PC-9 (cell line): ENCODE data around the gene NUP205. TPM values are rescaled to one million over a fixed set of nuclear protein-coding genes. Genes with fewer than 3 reads are reported as not detected.

ENCODE experiments used
- BruUV-seq: library from RNA; stranded (reverse); fragments of 400-500 nt; replicated peaks from 2 replicates; lab custom pipeline; 2021; lab: Mats Ljungman, UMichigan
- CTCF ChIA-PET: fragments of 300-600 bp; sonication (Branson Sonifier 250); formaldehyde crosslinking; loops from one replicate; lab custom pipeline; 2022; ENCODE audit warnings: antibody characterized with exemption; lab: Charles Lee
- POLR2A ChIA-PET: fragments of 300-600 bp; sonication (Branson Sonifier 250); formaldehyde crosslinking; loops from one replicate; lab custom pipeline; 2022; ENCODE audit warnings: antibody characterized with exemption; ENCODE audit not compliant: unreplicated experiment; lab: Charles Lee
- DNase-seq, 2 experiments: peaks; one replicate each; pipeline versions ENCODE4 v3.0.0 to v3.0.0-alpha.2; 2015 to 2022; ENCODE audit warnings: mixed read lengths in 1 of 2
- H2AFZ ChIP-seq: fragments of 200-600 bp; sonication (generic); 2 replicates; pipeline ENCODE4 v1.8.1; 2017; ENCODE audit warnings: antibody characterized with exemption
- H3F3A ChIP-seq: fragments of 200-600 bp; sonication (generic); 2 replicates; pipeline ENCODE4 v1.8.1; 2017; ENCODE audit warnings: antibody characterized with exemption, mild to moderate bottlenecking, low read depth; ENCODE audit not compliant: insufficient read depth
- H3K27ac ChIP-seq: fragments of 200-600 bp; sonication (generic); 2 replicates; pipeline ENCODE4 v1.6.1; 2016; ENCODE audit warnings: mixed run types
- H3K27me3 ChIP-seq: fragments of 200-600 bp; sonication (generic); 2 replicates; pipeline ENCODE4 v1.6.1; 2016; ENCODE audit warnings: low read depth, mixed run types; ENCODE audit not compliant: insufficient read depth
- H3K36me3 ChIP-seq: fragments of 200-600 bp; sonication (generic); 2 replicates; pipeline ENCODE4 v1.6.1; 2016; ENCODE audit warnings: low read depth, mixed run types
- H3K4me1 ChIP-seq: fragments of 200-600 bp; sonication (generic); replicated peaks from 2 replicates; pipeline ENCODE4 v1.6.1; 2016; ENCODE audit warnings: mixed run types; ENCODE audit not compliant: insufficient read depth
- H3K4me2 ChIP-seq: fragments of 200-600 bp; sonication (generic); 2 replicates; pipeline ENCODE4 v1.6.1; 2017; ENCODE audit warnings: mixed run types
- H3K4me3 ChIP-seq: fragments of 200-600 bp; sonication (generic); 2 replicates; pipeline ENCODE4 v1.6.1; 2016; ENCODE audit warnings: mixed run types
- H3K79me2 ChIP-seq: fragments of 200-600 bp; sonication (generic); 2 replicates; pipeline ENCODE4 v1.6.1; 2017; ENCODE audit warnings: low read depth, mixed run types
- H3K9me2 ChIP-seq: fragments of 200-600 bp; sonication (generic); 2 replicates; pipeline ENCODE4 v1.8.1; 2017; ENCODE audit warnings: mild to moderate bottlenecking; ENCODE audit not compliant: insufficient read depth
- H3K9me3 ChIP-seq: fragments of 200-600 bp; sonication (generic); 2 replicates; pipeline ENCODE4 v1.8.1; 2016; ENCODE audit warnings: low read depth; ENCODE audit not compliant: insufficient read depth
- H4K20me1 ChIP-seq: fragments of 200-600 bp; sonication (generic); 2 replicates; pipeline ENCODE4 v1.8.1; 2017; ENCODE audit not compliant: insufficient read depth
- CTCF ChIP-seq: fragments of 200-600 bp; sonication (generic); conservative IDR thresholded peaks from 2 replicates; pipeline ENCODE4 v1.6.1; 2017; ENCODE audit warnings: mixed run types, antibody characterized with exemption, mild to moderate bottlenecking, moderate library complexity
- EZH2 ChIP-seq: fragments of 200-600 bp; sonication (generic); IDR thresholded peaks from 2 replicates; pipeline ENCODE4 v1.8.0; 2017; ENCODE audit warnings: antibody characterized with exemption, low read depth
- intact Hi-C: fragments of 100-400 bp; cut with micrococcal nuclease; formaldehyde crosslinking; loops from one replicate; pipeline ENCODE4 v1.10.0; 2022; ENCODE audit not compliant: unreplicated experiment
- total RNA-seq: library from RNA; stranded (reverse); gene quantifications from 2 replicates; pipeline ENCODE4 v1.2.3, GENCODE V29; 2021

NUP205 gene
- total RNA-seq, 1 experiment from 2014 or later: 108 TPM

GRCh38 chr7:135512135-135512887, 45.4 kb upstream of the NUP205 start:
- Histone ChIP-seq H3K79me2 (peaks cover 25% of the 10 kb centered on the region), H3K9me2 (no peaks in the 10 kb centered on the region), H3K4me3 (no peak overlapping the region), H3F3A (peaks cover 9% of the 10 kb centered on the region; the same call in 1 of the 2 replicates), H4K20me1 (peaks cover 14% of the 10 kb centered on the region), H3K4me2 (no peak overlapping the region), H3K36me3 (no peaks in the 10 kb centered on the region), H3K27ac (peak overlapping the region; percentile 54), H3K4me1 (peaks cover 22% of the 10 kb centered on the region), H3K9me3 (no peaks in the 10 kb centered on the region), H3K27me3 (no peaks in the 10 kb centered on the region), H2AFZ (no peak overlapping the region)
- intact Hi-C loops: no loop called here
- BruUV-seq: no TSS peak
- POLR2A ChIA-PET: no interaction called here
- TF ChIP-seq EZH2 (no peak), CTCF (peak; percentile 81)
- DNase-seq: peak; percentile 33 to 77
- CTCF ChIA-PET: no interaction called here

DNA sequence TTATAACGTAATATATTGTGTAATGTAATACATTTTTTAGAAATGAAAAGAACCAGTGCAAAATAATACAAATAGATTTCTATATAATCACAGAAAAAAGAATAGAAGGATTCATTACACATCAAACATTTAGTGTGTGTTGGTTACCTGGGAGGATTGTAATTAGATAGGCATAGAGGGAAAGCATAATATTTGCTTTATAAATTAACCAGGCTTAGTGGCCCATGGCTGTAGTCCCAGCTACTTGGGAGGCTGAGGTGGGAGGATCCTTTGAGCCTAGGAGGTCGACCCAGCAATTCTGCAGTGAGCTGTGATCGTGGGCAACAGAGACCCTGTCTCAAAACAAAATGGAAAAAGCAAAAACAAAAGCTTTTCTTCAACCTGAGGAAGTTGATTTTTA, 42.9 kb upstream of the NUP205 start:
- peaks cover 10% of the 10 kb centered on the region for H3K4me1 ChIP-seq
- H3K27ac ChIP-seq: no peak overlapping the region
- BruUV-seq: no TSS peak
- H3K79me2 ChIP-seq: no peaks in the 10 kb centered on the region
- H3K4me2 ChIP-seq: no peak overlapping the region
- H3K36me3 ChIP-seq: no peaks in the 10 kb centered on the region
- no peaks in the 10 kb centered on the region for H3K27me3 ChIP-seq
- intact Hi-C loops: no loop called here
- H3K4me3 ChIP-seq: no peak overlapping the region
- H4K20me1 ChIP-seq: no peaks in the 10 kb centered on the region
- H3F3A ChIP-seq: peaks cover 14% of the 10 kb centered on the region
- H3K9me3 ChIP-seq: no peaks in the 10 kb centered on the region
- TF ChIP-seq CTCF (no peak), EZH2 (no peak)
- no peaks in the 10 kb centered on the region for H3K9me2 ChIP-seq
- no peak for DNase-seq
- H2AFZ ChIP-seq: no peak overlapping the region
- POLR2A ChIA-PET: no interaction called here
- CTCF ChIA-PET: no interaction called here

DNA sequence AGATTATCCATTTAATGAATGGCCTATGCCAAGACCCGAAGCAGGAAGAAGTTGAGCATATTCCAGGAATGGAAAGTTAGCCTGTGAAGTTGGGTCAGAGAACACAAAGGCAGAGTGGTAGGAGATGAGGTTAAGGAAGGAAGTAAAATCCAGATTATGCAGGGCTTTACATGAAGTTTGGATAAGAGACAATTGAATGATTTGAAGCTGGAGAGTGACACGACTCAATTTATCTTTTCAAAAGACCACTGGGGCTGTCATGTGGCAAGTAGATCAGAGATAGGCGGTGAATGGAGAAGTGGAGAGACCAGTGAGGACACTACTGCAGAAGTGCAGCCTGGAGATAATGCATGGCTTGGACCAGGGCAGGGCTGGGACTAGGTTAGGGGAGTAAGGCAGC, 40.7 kb upstream of the NUP205 start:
- Histone ChIP-seq H3K9me3 (no peaks in the 10 kb centered on the region), H3K27ac (no peak overlapping the region), H3F3A (peaks cover 4% of the 10 kb centered on the region), H4K20me1 (no peaks in the 10 kb centered on the region), H3K27me3 (no peaks in the 10 kb centered on the region), H3K79me2 (no peaks in the 10 kb centered on the region), H3K9me2 (no peaks in the 10 kb centered on the region), H3K4me1 (no peaks in the 10 kb centered on the region), H3K4me3 (no peak overlapping the region), H3K4me2 (no peak overlapping the region), H3K36me3 (no peaks in the 10 kb centered on the region), H2AFZ (no peak overlapping the region)
- intact Hi-C loops: no loop called here
- ChIA-PET POLR2A (no interaction called here), CTCF (no interaction called here)
- TF ChIP-seq CTCF: no peak
- no peak for TF ChIP-seq EZH2
- BruUV-seq: no TSS peak
- no peak for DNase-seq
